Measurements from ENCODE around the gene RNF152. TPM values are rescaled to one million over a fixed set of nuclear protein-coding genes. Genes with fewer than 3 reads are reported as not detected.

The RNF152 gene
- total RNA-seq, 4 donors from 2014 or later: 6.8 to 23.1 (median 15.9) TPM

DNA sequence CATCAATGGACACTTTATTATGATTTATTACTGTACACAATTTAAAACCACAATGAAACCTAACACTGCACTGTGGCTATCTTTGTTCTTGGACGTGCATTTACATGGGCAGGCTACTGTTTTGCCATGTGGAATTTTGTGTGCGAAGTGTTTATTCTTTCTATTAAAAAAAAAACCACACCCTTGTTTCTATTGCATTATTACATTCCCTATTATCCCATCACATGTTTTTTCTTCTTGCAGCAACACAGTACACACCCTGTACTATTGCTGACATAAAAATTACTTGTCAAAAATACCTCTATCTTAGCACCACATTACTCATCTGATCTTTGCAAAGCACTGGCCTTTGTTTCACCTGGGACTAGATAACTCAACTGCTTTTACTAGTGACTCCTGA, 1.5 kb downstream of the RNF152 start:
- intact Hi-C loops (cut with DNase I): no loop called here
- H3K4me3 ChIP-seq: peak overlapping the region in 2 of 4 donors; percentile 85 to 90
- WGBS, 2 donors: 19 to 36% methylated on average over 2 of the region's 2 CpGs
- DNase-seq: no peak
- peaks cover 7 to 69% (median 8%) of the 10 kb centered on the region in 3 donors for H3K4me1 ChIP-seq
- H3K9me3 ChIP-seq: no peaks in the 10 kb centered on the region
- peaks cover 0 to 5% (median 0%) of the 10 kb centered on the region in 4 donors for H3K27me3 ChIP-seq
- H3K36me3 ChIP-seq: peaks cover 0 to 43% (median 0%) of the 10 kb centered on the region in 3 donors
- TF ChIP-seq POLR2A (IDR thresholded peaks at IDR 0.05) (no peak), CTCF (IDR thresholded peaks at IDR 0.05) (no peak)
- peak overlapping the region in 2 of 4 donors; percentile 92 to 97 for H3K27ac ChIP-seq

- Histone ChIP-seq H3K27me3 (peaks cover 0 to 5% (median 0%) of the 10 kb centered on the region in 4 donors), H3K27ac (peak overlapping the region in 1 of 4 donors; percentile 69), H3K36me3 (peaks cover 0 to 44% (median 0%) of the 10 kb centered on the region in 3 donors), H3K9me3 (no peaks in the 10 kb centered on the region), H3K4me3 (no peak overlapping the region), H3K4me1 (peaks cover 7 to 62% (median 8%) of the 10 kb centered on the region in 3 donors)
- no peak for TF ChIP-seq CTCF (IDR thresholded peaks at IDR 0.05)
- TF ChIP-seq POLR2A (IDR thresholded peaks at IDR 0.05): no peak
- intact Hi-C loops (cut with DNase I): no loop called here
- 86 to 100% methylated on average over 3 of the region's 3 CpGs for WGBS, 2 donors
- no peak for DNase-seq
Observed at GRCh38 chr18:61890344-61890743, 2.5 kb downstream of the RNF152 start.

DNA sequence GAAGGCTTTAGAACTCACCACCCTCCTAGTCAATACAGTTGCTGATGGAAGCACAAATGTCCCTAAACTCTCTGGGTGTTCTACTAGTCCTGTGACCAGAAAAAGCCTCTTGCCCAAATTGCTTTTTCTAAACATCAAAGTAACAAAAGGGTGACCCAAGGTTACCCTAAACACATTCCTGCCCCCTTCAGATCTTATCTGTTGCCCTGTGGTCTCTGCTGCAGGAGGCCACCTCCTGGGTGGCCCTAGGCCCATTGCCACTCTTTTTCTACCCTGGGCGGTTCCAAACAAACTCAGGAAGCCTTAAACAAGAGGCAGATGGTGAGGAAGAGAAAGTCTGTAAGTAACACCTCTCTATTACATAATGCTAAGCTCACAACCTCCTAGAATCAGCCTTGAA, 3.3 kb downstream of the RNF152 start:
- intact Hi-C loops (cut with DNase I): no loop called here
- Histone ChIP-seq H3K27ac (peak overlapping the region in 2 of 4 donors; percentile 17 to 38), H3K9me3 (no peaks in the 10 kb centered on the region), H3K27me3 (peaks cover 0 to 5% (median 0%) of the 10 kb centered on the region in 4 donors), H3K4me1 (peaks cover under 1 to 54% (median 7%) of the 10 kb centered on the region in 3 donors), H3K4me3 (no peak overlapping the region), H3K36me3 (peaks cover 0 to 44% (median 0%) of the 10 kb centered on the region in 3 donors)
- WGBS, 2 donors: 75 to 80% methylated on average over 1 of the region's 1 CpG
- DNase-seq: no peak
- TF ChIP-seq POLR2A (IDR thresholded peaks at IDR 0.05) (no peak), CTCF (IDR thresholded peaks at IDR 0.05) (no peak)

DNA sequence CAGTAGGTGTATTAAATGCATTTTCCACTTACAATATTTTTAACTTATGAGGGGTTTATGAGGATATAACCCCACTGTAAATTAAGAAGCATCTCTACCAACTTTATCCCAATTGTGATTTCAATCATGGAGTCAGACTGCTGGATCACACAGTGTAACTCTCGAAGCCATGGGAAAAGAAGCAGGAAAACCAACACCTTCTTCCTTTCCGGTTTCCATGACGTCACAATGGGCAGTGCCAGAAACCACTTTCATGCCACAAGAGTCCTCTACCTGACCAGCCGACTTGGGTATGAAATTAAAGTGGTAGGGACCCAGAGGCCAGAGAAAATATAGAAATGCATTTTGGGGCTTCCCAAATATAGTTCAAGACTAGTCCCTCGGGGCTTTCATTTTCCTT, 4.2 kb downstream of the RNF152 start:
- TF ChIP-seq POLR2A (IDR thresholded peaks at IDR 0.05) (no peak), CTCF (IDR thresholded peaks at IDR 0.05) (no peak)
- H3K4me1 ChIP-seq: peaks cover 0 to 51% (median 7%) of the 10 kb centered on the region in 3 donors
- H3K27ac ChIP-seq: peak overlapping the region in 1 of 4 donors; percentile 38
- 72 to 77% methylated on average over 5 of the region's 5 CpGs for WGBS, 2 donors
- H3K4me3 ChIP-seq: no peak overlapping the region
- H3K9me3 ChIP-seq: no peaks in the 10 kb centered on the region
- DNase-seq: no peak
- intact Hi-C loops (cut with DNase I): no loop called here
- peaks cover 0 to 5% (median 0%) of the 10 kb centered on the region in 4 donors for H3K27me3 ChIP-seq
- peaks cover 0 to 51% (median 0%) of the 10 kb centered on the region in 3 donors for H3K36me3 ChIP-seq

DNA sequence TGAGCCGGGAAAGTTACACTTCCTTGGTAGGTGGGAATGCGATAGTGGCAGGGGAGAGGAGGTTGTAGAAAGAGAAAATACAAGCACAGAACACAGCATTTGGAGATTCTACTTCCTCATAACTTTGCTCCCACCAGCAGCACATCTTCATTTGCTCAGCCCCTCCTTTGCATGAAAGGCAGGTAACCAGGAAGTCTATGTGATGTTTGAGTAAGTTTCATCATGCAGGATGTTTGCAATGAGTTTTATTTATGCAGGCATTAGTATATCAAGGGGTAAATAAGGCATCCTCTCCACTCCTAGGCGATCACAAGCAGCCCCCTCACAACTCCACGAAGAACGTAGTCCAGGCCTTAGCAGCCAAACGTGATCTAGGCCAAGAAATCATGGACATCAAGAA, 5.0 kb downstream of the RNF152 start:
- no peaks in the 10 kb centered on the region for H3K9me3 ChIP-seq
- no peak overlapping the region for H3K27ac ChIP-seq
- peaks cover 0 to 3% (median 0%) of the 10 kb centered on the region in 4 donors for H3K27me3 ChIP-seq
- DNase-seq: no peak
- no peak overlapping the region for H3K4me3 ChIP-seq
- TF ChIP-seq POLR2A (IDR thresholded peaks at IDR 0.05) (no peak), CTCF (IDR thresholded peaks at IDR 0.05) (no peak)
- intact Hi-C loops (cut with DNase I): no loop called here
- WGBS, 2 donors: 78 to 88% methylated on average over 6 of the region's 6 CpGs
- H3K4me1 ChIP-seq: peaks cover 0 to 44% (median 7%) of the 10 kb centered on the region in 3 donors
- H3K36me3 ChIP-seq: peaks cover 0 to 53% (median 0%) of the 10 kb centered on the region in 3 donors

Data from esophagus squamous epithelium (tissue), 5 donors.